ENCODE data around the gene POPDC2.

GRCh38 chr3:119641416-119641815 is 19.0 kb downstream of the POPDC2 start:
- TF ChIP-seq CHD1 (IDR thresholded peaks at IDR 0.05; ENCODE audit: low read depth, low read length) (no peak), CTCF (conservative IDR thresholded peaks at IDR 0.05; ENCODE audit: low read depth, low read length) (no peak), RAD21 (IDR thresholded peaks at IDR 0.05; ENCODE audit: low read length) (no peak), SMC3 (IDR thresholded peaks at IDR 0.05; ENCODE audit: low read depth, low read length) (no peak), POLR2A (IDR thresholded peaks at IDR 0.05; ENCODE audit: low read depth, low read length) (no peak), MAFK (IDR thresholded peaks at IDR 0.05; ENCODE audit: low read depth, low read length) (no peak), NFE2L2 (IDR thresholded peaks at IDR 0.05; ENCODE audit: low read depth, low read length) (no peak), MXI1 (IDR thresholded peaks at IDR 0.05; ENCODE audit: borderline replicate concordance, low read depth, low read length) (no peak), CEBPB (IDR thresholded peaks at IDR 0.05; ENCODE audit: low read depth, low read length) (no peak), FOS (IDR thresholded peaks at IDR 0.05; ENCODE audit: low read depth, low read length) (no peak), RCOR1 (IDR thresholded peaks at IDR 0.05; ENCODE audit: insufficient replicate concordance, low read length) (no peak)
- TF ChIP-seq, protein P1, sequence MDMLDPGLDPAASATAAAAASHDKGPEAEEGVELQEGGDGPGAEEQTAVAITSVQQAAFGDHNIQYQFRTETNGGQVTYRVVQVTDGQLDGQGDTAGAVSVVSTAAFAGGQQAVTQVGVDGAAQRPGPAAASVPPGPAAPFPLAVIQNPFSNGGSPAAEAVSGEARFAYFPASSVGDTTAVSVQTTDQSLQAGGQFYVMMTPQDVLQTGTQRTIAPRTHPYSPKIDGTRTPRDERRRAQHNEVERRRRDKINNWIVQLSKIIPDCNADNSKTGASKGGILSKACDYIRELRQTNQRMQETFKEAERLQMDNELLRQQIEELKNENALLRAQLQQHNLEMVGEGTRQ (IDR thresholded peaks at IDR 0.05; ENCODE audit: low read depth, low read length): no peak
